HG03025 (cell line): ENCODE results near the gene NEK7.
"Not testable (repeated sequence)": the region's sequence is repeated elsewhere in the genome, so short reads cannot be mapped to it uniquely, and the experiment has no call there.

Experiments
- ATAC-seq: cut with Tn5 transposase; IDR thresholded peaks from one replicate; pipeline ENCODE4 v1.9.1; 2021; ENCODE audit warnings: mild to moderate bottlenecking, moderate library complexity; ENCODE audit not compliant: unreplicated experiment, low FRiP score

The NEK7 gene

GRCh38 chr1:198167436-198167934 is 10.7 kb downstream of the NEK7 start:
- ATAC-seq = peak; percentile 74

GRCh38 chr1:198168227-198168626 is 11.4 kb downstream of the NEK7 start:
- ATAC-seq = no peak

GRCh38 chr1:198169672-198170071 is 12.9 kb downstream of the NEK7 start:
- no peak for ATAC-seq

- no peak for ATAC-seq
These were observed 15.1 kb downstream of the NEK7 start for GRCh38 chr1:198171667-198172540.

GRCh38 chr1:198173832-198174231 is 17.0 kb downstream of the NEK7 start:
- no peak for ATAC-seq

- no peak for ATAC-seq
These were observed 17.5 kb downstream of the NEK7 start for GRCh38 chr1:198174297-198174696.

GRCh38 chr1:198175423-198176170 is 18.8 kb downstream of the NEK7 start:
- ATAC-seq = no peak

GRCh38 chr1:198176179-198176578 is 19.4 kb downstream of the NEK7 start:
- ATAC-seq = no peak

- ATAC-seq = no peak
These were observed 20.7 kb downstream of the NEK7 start for GRCh38 chr1:198177546-198177945.

GRCh38 chr1:198178615-198179014 is 21.8 kb downstream of the NEK7 start:
- ATAC-seq = no peak

- ATAC-seq = no peak
These were observed 22.8 kb downstream of the NEK7 start for GRCh38 chr1:198179556-198179981.

GRCh38 chr1:198183605-198184004 is 26.8 kb downstream of the NEK7 start:
- ATAC-seq = no peak

GRCh38 chr1:198184516-198184915 is 27.7 kb downstream of the NEK7 start:
- ATAC-seq = no peak

- no peak for ATAC-seq
These were observed 28.3 kb downstream of the NEK7 start for GRCh38 chr1:198185146-198185545.

- ATAC-seq = no peak
These were observed 29.0 kb downstream of the NEK7 start for GRCh38 chr1:198185759-198186158.

GRCh38 chr1:198186916-198187580 is 30.2 kb downstream of the NEK7 start:
- no peak for ATAC-seq

- ATAC-seq = no peak
These were observed 31.3 kb downstream of the NEK7 start for GRCh38 chr1:198187973-198188588.

GRCh38 chr1:198191117-198191516 is 34.3 kb downstream of the NEK7 start:
- no peak for ATAC-seq

- not testable (repeated sequence) for ATAC-seq
These were observed 37.1 kb downstream of the NEK7 start for GRCh38 chr1:198193871-198194270.

GRCh38 chr1:198196630-198197029 is 39.8 kb downstream of the NEK7 start:
- no peak for ATAC-seq
